GM21360 (cell line): ENCODE measurements around the gene GLYR1.

ENCODE experiments used
- ATAC-seq: cut with Tn5 transposase; IDR thresholded peaks from one replicate; pipeline ENCODE4 v1.9.1; 2021; ENCODE audit warnings: mild to moderate bottlenecking, moderate library complexity; ENCODE audit not compliant: unreplicated experiment

The GLYR1 gene

DNA sequence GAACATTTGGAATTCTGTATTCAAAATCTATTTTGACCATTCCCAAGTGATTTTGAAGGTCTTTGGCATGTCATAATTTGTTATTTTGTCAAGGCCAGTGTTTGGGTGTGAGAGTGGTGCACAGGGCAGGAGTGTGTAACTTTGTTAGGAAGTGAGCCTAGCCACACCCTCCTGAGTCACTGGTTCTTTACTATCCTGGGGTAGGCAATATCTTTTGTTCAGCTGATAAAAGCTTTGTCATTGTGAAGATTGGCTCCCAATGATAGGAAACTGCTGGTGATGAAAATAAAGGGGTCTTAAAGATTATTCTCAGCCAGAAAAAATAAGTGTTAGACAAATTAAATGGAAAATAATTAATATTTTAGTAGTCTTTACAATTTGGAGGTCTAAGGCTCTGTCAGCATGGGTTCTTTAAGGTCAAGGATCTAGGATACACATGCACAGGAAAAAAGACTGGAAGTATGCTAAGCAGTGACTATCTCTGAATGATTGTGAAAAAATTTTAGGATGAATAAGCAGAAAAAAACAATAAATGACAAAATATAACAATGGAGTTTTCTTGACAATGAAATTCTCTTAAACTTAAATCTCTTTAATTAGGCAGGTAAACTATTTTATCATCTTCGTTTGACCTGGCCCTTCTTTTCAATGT lies 5.3 kb upstream of the GLYR1 start:
- ATAC-seq = no peak

DNA sequence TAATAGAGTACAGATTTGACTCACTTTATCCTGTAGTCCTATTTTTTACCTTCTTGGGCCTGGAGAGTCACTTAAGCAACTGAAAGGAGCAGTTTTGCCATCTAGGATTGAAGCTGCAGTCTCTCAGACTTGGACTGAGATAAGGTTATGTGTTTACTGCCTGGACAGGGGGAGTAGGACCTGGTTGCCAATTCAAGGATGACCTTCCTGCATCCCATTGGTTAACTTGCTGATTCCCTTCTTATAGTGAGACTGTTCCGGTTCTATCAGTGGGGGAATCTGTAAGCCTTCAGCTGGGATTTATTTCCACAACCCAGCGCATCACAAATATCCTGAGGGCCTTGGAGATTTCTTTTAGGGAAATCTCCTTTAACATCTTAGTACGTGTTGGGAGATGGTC lies 3.1 kb upstream of the GLYR1 start:
- no peak for ATAC-seq

DNA sequence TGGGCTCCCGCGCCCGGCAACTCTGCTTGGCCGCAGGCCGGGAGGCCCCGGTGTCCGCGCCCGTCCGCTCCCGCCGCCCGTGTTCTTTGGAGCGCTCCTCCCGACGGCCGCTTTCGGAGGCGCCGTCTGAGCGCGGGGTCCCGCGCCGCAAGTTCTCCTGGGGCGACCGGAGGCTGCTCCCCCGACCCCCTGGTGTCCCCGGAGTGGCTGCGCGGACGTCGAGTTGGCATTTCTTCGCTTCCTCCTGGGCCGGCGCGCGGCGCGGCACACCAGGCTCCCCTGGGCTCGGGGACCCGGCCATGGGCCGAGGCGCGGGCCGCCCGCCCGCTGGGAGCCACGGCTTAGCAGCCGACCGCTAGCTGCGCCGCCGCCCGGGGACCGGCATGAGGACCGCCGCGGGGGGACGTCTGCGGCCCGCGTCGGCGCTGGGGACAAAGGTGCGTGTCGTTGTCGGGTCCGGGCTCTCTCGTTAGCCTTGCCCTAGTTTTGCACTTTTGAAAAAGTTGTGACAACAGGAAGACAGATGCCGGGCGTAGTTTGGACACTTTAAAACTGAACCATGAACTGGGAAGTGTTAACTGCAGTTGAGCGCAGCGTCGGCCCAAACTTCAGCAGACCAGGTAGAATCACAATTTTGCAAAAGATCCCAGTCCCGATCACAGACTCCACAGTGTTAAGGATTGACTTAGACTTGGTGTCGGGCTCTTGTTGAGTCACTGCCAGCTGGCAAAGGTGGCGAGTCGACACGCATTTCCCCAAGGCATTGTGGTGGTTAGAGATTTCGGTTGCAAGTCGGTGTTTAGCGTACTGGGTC lies 893 bp upstream of the GLYR1 start:
- peak; percentile 21 for ATAC-seq

DNA sequence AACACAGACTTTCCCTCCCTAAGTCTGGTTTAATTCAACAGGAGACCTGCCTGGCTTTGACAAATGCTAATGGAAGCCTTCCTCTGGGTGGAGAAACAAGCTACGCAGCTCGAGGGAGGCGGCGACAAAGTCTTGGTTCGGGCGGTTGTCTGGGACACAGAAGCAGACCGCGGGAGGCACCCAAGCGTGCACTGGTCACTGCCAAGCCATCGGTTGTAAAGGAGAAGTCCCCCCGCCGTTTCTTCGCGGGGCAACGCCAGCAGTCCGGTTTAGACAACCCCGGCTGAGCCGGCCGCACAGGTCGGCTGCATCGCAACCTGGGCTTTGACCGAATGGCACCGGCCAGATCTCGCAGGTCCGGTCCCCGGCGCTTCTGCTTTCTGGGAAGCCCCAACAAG lies 586 bp downstream of the GLYR1 start:
- ATAC-seq = peak; percentile 2

DNA sequence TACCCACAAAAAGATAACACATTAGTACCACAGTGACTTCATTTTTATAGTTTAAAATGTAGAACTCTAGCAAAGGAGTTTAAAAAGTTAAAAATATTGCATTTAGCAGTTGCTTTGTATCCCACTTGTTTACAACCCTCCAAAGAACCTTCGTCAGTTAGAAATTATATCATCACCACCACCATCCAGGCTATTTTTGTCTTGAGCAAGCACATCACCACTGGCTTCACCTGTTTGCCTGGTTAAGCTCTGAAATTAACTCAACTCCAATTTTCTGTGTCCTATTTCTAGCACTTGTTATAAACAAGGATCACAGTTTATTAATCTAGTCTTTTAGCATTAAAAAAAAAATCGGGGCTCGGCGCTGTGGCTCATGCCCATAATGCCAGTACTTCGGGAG lies 6.1 kb downstream of the GLYR1 start:
- no peak for ATAC-seq

DNA sequence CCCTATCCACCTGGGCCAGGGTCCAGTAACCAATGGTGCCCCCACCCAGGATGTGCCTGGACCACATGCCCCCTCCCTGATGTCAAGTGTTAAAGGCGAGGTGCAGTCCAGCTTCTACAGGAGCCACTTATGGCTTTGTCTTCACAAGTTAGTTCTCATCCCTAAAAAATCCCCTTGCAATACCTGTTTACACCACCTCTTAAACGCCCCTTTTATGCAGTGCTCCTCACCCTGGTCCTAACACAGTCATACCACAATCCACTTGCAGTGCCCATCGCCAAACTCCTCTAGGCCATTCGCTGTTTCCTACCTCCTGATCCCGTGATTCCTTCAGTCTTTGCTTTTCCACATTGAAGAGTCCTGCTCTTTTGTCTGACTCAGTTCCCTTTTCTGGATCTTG lies 7.1 kb downstream of the GLYR1 start:
- ATAC-seq = no peak

DNA sequence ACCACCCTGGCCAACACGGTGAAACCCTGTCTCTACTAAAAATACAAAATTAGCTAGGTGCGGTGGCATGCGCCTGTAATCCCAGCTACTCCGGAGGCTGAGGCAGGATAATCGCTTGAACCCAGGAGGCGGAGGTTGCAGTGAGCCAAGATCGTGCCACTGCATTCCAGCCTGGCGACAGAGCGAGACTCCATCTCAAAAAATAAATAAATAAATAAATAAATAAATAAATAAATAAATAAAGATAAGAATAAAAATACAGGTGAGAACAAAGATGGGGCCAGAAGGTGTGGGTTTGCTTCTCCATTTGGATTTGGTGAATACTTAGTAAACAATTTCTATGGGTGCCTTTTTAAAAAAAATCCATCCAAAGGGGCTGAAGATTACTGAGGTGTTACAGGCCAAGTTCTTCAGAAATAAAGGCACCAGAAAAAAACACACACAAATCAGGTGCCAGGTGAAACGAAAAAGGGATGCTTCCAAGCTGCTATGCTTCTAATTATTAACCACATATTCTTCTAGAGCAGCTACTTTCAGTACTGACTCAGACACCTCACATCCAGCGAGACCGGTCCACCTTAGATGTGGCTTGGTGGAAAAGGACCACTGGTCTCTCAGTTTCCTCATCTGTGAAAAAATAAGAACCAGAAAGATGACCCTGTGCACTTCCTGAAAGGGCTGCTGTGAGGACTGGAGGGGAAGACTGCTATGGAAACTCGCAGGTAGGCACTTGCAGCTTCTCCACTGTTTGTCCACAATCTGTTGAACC lies 9.2 kb downstream of the GLYR1 start:
- ATAC-seq = no peak

DNA sequence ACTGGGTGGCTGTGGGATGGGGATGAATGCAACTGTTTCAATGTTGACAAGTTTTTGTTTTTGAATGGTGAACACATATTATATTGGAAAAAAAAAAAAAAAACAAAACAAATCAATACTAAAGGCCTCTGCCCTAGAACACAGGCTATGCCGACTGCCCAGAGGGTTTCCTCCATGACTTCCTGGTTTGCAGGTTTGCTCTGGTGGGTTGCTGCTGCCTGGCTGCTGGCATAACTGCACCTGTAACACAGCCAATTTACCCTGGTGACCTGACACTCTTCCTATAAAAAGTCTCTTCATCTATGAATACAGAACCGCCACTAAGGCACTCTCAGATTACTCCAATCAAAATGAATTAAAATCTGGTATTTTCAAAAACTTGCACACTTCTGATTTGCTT lies 10.4 kb downstream of the GLYR1 start:
- no peak for ATAC-seq

DNA sequence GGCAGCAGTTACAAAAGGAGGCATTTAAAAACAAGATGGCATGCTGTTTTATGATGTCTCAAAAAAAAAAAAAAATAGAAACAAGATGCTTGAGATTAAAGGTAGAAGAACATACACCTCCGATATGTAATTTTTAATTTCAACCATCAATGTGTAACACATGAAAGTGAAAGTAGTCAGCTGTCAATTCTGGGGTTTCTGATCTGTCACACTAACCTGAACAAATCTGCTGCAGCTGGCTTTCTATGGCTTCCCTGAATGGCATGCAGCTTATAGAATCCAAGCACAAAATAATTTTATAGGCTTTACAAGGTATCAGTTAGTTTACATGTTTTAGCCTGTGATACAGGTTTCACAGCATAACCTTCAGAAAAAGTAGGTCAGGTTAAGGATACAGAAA lies 13.5 kb downstream of the GLYR1 start:
- ATAC-seq = no peak

DNA sequence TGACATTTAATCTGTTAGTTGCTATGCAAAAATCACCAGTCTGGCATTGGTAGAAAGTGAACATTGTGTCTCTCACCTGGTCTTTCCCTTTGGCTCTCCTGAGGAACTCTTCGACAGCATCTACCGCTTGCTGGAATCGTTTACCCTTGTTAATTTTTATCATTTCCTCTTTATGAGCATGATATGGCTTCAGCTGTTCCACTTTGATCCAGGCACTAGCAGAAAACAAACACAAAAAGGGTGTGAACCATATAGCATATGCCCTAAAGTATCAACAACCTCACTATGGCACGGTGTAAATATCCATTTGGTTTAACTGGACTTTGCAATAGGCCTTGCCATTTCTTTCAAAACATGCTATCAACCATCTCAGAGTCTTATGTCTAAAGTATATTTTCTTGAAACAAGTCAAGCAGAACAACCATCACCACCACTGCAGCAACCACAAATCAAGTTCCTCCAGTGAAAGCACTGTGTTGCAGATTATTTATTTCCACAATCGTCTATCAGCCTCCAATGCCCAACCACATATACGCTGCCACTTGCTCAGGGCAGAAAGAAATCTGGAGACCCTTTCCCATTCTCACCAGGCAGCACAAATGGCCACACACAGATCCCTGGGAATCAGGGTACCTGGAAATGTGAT lies 14.3 kb downstream of the GLYR1 start:
- ATAC-seq = no peak

DNA sequence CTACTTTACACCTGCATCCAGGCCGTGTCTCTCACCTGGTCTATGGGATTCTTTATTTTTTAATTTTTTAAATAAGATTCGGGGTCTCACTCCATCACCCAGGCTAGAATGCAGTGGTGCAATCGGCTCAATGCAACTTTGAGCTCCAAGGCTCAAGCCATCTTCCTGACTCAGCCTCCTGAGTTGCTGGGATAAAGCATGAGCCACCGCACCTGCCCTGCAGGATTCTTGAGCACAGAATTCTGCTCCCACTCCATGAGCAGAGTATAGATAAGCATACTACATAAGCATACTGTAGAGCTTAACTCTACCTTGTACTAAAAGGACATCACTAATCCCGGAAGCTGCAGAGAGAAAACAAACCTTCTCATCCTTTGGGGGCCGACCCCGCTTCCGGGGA lies 15.5 kb downstream of the GLYR1 start:
- no peak for ATAC-seq

DNA sequence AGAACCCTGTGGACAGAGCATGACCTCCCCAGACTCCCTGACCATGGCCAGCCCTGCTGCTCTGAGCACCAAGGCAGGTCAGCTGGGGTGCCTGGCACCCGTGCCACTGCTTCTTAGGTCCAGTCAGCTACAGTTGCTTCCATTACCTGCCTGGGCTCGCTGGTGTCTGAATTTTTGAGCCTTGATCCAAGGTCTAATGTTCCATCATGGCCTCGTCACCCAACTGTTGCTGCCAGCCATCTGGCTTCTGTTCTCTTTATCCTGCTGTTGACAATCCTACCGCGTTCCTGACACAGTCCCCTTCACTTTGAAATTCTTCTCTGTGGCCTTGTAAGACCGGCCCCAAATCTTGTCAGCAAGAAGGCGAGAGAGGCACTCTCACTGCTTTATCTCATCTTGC lies 16.7 kb downstream of the GLYR1 start:
- no peak for ATAC-seq

DNA sequence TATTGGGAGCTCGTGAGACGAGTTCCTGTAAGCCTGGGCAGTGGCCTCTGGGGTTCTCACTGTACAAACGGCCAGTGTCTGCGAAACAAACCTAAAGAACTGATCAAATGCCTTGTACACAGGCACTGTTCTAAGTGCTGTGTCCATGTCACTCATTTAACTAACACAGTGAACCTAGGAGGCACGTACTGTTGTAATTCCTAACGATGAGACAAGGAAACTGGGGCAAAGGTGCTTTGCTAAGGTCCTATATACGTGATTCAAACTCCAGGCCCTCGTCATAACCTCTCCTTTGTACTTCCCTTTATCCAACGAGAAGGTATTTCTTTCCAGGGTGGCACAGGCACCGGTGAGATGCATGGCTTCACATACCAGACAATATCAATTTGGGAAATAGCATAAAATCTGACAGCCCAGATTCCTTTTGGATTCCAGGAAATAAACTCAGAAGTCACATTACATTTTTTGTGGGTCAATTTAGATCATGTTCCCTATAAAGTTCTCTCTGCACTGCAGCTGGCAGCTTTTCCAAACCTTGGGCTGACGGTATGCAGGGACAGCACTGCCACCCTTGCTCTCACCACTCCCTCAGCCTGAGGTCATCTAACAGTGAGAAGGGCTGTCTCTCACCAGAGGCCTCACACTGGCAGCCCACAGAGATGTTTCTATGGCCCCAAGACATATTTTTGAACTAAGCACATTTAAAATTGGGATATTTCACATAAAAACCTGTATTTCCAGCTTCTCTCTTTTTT lies 18.3 kb downstream of the GLYR1 start:
- ATAC-seq = no peak

DNA sequence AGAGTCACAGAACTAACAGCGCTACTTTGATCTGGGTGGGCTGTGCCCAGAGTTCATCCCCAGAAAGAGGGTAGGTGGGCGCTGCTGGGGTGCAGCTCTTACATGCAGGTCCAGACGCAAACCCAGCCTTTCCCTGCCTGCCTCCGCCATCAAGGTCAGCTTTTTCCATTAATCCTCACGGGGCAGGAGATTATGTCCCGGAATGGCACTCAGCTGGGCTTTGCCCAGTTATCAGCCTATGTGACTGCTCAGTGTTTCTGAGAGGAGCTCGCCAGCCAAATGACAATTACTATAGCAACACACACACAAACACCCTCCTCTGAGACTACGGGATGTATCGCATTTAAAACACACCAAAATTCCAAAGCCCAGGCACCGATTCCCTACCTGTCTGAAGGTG lies 20.1 kb downstream of the GLYR1 start:
- ATAC-seq = no peak

DNA sequence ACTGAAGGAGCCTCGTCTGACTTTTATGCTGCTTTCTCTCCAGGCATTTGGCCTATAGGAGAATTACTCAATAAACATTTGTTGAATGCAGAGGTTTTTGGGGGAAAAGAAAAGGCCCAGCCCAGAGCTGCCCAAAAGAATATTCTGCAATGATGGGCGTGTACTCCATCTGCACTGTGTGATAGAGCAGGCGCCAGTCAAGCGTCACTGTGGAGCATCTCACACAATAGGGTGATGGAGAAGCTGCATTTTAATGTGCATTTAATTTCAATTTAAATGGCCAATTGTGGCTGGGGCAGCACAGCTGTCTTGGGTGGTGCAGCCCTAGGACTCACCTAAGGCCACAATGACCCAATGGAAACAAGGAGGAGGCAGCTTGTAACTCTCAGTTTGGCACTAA lies 20.6 kb downstream of the GLYR1 start:
- no peak for ATAC-seq

DNA sequence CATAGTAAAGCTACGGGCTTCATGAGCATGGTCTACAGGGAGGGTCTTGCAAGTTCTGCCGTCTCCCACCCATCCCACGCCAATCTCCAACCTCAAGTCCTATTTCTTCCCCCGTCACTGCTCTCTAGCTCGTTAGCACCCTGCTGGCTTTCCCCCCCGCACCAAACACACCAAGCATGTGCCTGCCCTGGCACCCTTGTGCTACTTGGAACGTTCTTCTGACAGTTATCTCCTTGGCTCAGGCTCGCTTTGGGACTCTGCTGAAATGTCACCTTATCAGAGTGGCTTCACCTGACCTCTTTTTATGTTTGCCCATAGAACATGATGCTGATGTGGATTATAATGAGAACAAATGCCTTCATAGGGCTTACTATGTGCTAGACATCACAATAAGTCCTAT lies 21.9 kb downstream of the GLYR1 start:
- no peak for ATAC-seq

DNA sequence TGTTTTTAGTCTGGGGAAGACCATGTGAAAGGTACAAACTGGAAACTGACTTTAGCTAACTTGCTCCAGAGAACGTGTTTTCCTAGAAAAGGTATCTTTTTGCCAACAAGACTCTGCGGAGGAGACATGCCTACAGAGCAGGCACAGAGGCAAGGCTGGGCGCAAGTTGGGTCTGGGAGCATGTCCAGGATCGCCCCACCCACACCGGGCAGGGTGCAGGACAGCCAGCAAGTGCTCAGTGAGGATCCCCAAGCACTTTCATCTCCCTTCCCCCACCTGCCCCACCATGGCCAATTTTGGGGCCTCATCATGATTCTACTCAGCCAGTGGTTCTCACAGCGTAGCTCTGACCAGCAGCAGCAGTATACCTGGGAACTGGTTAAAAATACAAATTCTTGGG lies 26.4 kb downstream of the GLYR1 start:
- no peak for ATAC-seq

DNA sequence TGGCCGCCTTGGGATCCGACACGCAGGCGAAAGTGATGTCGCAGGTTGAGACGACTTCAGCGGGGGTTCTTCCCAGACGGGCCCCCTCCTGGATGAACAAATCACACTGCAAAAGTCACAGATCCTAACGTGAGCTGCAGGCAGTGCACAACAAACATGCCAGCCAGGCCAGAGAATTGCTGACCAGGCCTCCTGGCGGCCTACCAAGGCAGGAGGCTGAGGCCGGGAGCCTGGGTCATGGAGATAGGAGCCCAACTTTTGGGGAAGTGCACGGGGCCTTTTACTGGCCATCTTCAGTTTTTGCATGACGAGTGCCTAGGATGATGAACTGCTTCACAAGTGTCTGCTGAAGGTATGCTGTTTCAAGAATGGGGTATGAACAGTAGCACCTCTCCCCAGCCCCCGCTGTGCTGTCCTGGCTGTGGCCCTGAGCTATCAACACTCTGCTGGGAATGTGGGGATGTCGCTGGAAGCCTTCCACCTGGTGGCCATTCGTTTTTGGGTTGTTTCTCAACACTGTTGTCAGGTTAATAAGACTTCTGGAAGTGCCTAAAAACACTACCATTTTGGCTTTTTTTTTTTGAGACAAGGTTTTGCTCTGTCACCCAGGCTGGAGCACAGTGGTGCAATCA lies 32.4 kb downstream of the GLYR1 start:
- no peak for ATAC-seq

DNA sequence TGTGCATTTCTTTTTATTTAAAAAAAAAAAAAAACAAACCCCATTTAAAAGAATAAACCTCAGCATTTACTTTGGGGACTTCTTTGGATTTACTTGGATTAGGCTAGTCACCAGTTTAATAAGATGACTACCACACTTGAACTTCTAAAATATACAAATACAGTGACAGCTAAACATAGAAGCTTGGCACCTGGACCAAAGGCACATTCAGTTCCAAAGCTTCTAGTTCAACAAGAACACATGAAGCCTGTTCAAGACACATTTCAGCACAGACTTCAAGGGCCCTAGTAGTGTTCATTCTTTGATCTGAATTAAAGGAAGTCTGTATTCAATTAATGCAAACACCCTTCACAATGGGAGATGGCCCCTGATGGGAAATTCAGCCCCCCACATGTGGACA lies 33.0 kb downstream of the GLYR1 start:
- ATAC-seq = no peak

DNA sequence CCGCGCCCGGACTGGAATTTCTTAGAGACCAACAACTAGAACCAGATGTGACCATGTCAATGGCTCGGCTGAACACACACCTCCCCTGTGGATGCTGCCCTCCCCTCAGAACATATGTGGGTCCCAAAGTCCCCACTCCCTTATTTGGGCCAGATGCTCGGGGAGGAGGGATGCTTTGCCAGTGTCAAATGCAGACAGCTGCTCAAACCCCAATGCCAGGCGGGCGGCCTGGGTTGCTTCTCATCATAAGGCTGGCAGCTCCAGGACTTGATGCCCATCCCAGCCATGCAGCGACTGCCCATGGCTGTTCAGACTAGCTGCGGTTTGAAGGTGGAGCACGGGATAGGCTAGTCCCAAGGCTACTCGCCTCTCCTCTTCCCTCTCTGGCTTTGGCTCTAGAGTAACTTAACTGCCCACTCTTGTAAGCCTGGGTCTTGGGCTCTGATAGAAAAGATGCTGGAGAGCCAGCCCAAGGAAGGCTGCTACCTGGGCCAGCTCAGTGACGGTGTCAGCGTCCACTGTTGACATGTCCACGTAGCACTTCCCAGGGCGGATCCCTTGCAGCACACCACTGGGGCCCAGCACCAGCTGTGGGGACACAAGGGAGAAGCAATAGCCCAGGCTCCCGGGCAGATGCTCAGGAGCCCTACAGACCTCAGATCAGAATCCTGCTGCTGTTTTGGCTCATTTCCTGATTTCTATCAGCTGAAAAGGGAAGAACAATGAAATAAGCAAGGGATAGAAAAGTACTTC lies 33.7 kb downstream of the GLYR1 start:
- no peak for ATAC-seq
